ENCODE data around the gene CLEC2D.

DNA sequence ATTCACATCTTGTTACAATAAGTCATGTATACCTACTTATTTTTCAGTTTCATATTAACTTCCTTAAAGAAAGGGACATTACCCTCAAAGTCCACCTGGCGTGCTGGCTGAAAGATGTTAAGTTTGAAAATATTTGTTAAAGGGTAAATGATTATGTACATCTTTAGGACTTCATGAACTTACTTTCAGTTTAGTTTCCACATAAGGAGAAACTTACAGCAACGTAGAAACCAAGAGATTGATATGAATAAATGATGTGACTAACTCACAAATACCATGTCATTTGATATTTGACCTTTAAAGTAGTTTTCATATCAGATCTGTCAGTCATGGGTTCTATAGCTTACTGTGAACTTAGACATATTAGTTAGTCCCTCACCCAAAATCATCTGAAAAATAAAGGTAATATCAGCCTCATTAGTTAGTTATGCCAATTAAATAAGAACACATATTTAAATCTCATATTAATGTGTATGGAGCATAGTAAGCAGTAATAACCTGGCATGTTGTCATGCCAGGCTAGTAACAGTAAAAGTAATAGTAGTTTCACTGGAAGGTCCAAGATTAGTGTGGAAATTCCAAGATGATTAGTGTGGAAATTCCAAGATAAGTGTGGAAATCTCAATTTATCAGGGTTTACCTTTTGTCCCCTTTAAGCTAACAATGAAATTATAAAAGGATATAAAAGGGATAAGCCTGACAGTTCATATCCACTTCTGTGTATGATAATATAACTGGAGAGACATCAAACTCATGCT lies 1.9 kb upstream of the CLEC2D start:
- TF ChIP-seq EZH2 (IDR thresholded peaks at IDR 0.05) = no peak
- no peak for TF ChIP-seq CTCF (IDR thresholded peaks at IDR 0.05)

Measured in neural progenitor cell (in vitro differentiated cells).